Caco-2 (cell line): ENCODE measurements around the gene ABCA1. TPM values are rescaled to one million over a fixed set of nuclear protein-coding genes. Genes with fewer than 3 reads are reported as not detected.

Source experiments
- BruUV-seq: library from RNA; stranded (reverse); fragments of 400-500 nt; replicated peaks from 2 replicates; lab custom pipeline; 2021; lab: Mats Ljungman, UMichigan
- CTCF ChIA-PET: fragments of 300-600 bp; sonication (Branson Sonifier 250); formaldehyde crosslinking; loops from one replicate; lab custom pipeline; 2022; ENCODE audit warnings: antibody characterized with exemption; lab: Charles Lee
- POLR2A ChIA-PET: fragments of 300-600 bp; sonication (Branson Sonifier 250); formaldehyde crosslinking; loops from one replicate; lab custom pipeline; 2022; ENCODE audit warnings: antibody characterized with exemption; lab: Charles Lee
- DNase-seq, 2 experiments: peaks; one replicate each; pipeline versions ENCODE4 v3.0.0 to v3.0.0-alpha.2; 2020 to 2022
- H3K27me3 ChIP-seq: replicated peaks from 2 replicates; pipeline ENCODE4 v1.6.0; 2011; ENCODE audit warnings: low read length; ENCODE audit not compliant: control insufficient read depth, insufficient read depth
- H3K36me3 ChIP-seq: 2 replicates; pipeline ENCODE4 v1.5.1; 2011; ENCODE audit warnings: low read length; ENCODE audit not compliant: control insufficient read depth, insufficient read depth
- H3K4me1 ChIP-seq: fragments of 250-450 bp; sonication (Bioruptor Pico); 2 replicates; pipeline ENCODE4 v1.5.1; 2020; ENCODE audit warnings: mild to moderate bottlenecking
- H3K4me3 ChIP-seq: 2 replicates; pipeline ENCODE4 v1.5.1; 2011; ENCODE audit warnings: low read depth, mild to moderate bottlenecking, control low read depth, low read length
- H3K9me3 ChIP-seq: fragments of 250-450 bp; sonication (Bioruptor Pico); 2 replicates; pipeline ENCODE4 v1.5.1; 2020; ENCODE audit warnings: mild to moderate bottlenecking, moderate library complexity
- H3K27ac Mint-ChIP-seq: one replicate; pipeline ENCODE4 v1.8.0; 2022; ENCODE audit warnings: mixed read lengths; ENCODE audit not compliant: unreplicated experiment
- H3K27me3 Mint-ChIP-seq: one replicate; pipeline ENCODE4 v1.8.0; 2022; ENCODE audit warnings: mixed read lengths; ENCODE audit not compliant: insufficient read depth, unreplicated experiment
- H3K36me3 Mint-ChIP-seq: one replicate; pipeline ENCODE4 v1.8.0; 2022; ENCODE audit warnings: mild to moderate bottlenecking, mixed read lengths; ENCODE audit not compliant: insufficient read depth, unreplicated experiment
- H3K4me1 Mint-ChIP-seq: one replicate; pipeline ENCODE4 v1.8.0; 2022; ENCODE audit warnings: low read depth, mixed read lengths; ENCODE audit not compliant: unreplicated experiment
- H3K4me3 Mint-ChIP-seq: one replicate; pipeline ENCODE4 v1.8.0; 2022; ENCODE audit warnings: mild to moderate bottlenecking, moderate library complexity, mixed read lengths; ENCODE audit not compliant: unreplicated experiment
- H3K9me3 Mint-ChIP-seq: one replicate; pipeline ENCODE4 v1.8.0; 2022; ENCODE audit warnings: mixed read lengths; ENCODE audit not compliant: unreplicated experiment
- intact Hi-C: fragments of 100-400 bp; cut with micrococcal nuclease; formaldehyde crosslinking; loops from one replicate; pipeline ENCODE4 v1.10.0; 2022; ENCODE audit not compliant: unreplicated experiment
- total RNA-seq: library from RNA; stranded (reverse); gene quantifications from 2 replicates; pipeline ENCODE4 v1.2.3, GENCODE V29; 2022
- TF ChIP-seq, protein P1 (sequence below), 2 experiments: fragments of 200-600 bp in 1 of 2; IDR thresholded peaks; 1 replicate in 1 of 2; 2 replicates in 1 of 2; pipeline versions ENCODE4 v1.5.1 to v1.8.0; 2011 to 2022; ENCODE audit warnings: antibody characterized with exemption in 1 of 2, control low read depth in 1 of 2, inconsistent platforms in 1 of 2, low read depth in 1 of 2, low read length in 1 of 2, mild to moderate bottlenecking in 1 of 2, moderate library complexity in 1 of 2; ENCODE audit not compliant: insufficient read depth in 1 of 2, severe bottlenecking in 1 of 2, unreplicated experiment in 1 of 2

Gene ABCA1
- total RNA-seq, 1 experiment from 2014 or later, result 14.0 TPM

- Histone ChIP-seq H3K9me3 (no peaks in the 10 kb centered on the region), H3K4me3 (no peak overlapping the region), H3K36me3 (no peaks in the 10 kb centered on the region), H3K4me1 (no peaks in the 10 kb centered on the region; the same call in 1 of the 2 replicates), H3K27me3 (no peaks in the 10 kb centered on the region)
- H3K36me3 Mint-ChIP-seq, result no peaks in the 10 kb centered on the region
- H3K9me3 Mint-ChIP-seq, result no peaks in the 10 kb centered on the region
- ChIA-PET POLR2A (interaction anchor here (0.6 kb wide), 1 partner anchor 70 kb away, joined by 4 read pairs; no protein-coding TSS in a partner anchor), CTCF (no interaction called here)
- H3K27ac Mint-ChIP-seq, result no peak overlapping the region
- no peaks in the 10 kb centered on the region for H3K4me1 Mint-ChIP-seq
- H3K27me3 Mint-ChIP-seq, result no peaks in the 10 kb centered on the region
- intact Hi-C loops, result no loop called here
- no TSS peak for BruUV-seq
- TF ChIP-seq, protein P1, sequence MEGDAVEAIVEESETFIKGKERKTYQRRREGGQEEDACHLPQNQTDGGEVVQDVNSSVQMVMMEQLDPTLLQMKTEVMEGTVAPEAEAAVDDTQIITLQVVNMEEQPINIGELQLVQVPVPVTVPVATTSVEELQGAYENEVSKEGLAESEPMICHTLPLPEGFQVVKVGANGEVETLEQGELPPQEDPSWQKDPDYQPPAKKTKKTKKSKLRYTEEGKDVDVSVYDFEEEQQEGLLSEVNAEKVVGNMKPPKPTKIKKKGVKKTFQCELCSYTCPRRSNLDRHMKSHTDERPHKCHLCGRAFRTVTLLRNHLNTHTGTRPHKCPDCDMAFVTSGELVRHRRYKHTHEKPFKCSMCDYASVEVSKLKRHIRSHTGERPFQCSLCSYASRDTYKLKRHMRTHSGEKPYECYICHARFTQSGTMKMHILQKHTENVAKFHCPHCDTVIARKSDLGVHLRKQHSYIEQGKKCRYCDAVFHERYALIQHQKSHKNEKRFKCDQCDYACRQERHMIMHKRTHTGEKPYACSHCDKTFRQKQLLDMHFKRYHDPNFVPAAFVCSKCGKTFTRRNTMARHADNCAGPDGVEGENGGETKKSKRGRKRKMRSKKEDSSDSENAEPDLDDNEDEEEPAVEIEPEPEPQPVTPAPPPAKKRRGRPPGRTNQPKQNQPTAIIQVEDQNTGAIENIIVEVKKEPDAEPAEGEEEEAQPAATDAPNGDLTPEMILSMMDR (IDR thresholded peaks at IDR 0.05; ENCODE audit: insufficient read depth in 1 of 2, low read depth in 1 of 2, low read length in 1 of 2, severe bottlenecking in 1 of 2, unreplicated experiment in 1 of 2), result no peak
- H3K4me3 Mint-ChIP-seq, result no peak overlapping the region
- DNase-seq, result no peak
Measured at GRCh38 chr9:104944871-104945270, 16.9 kb upstream of the ABCA1 start.

GRCh38 chr9:104944356-104944755, 16.4 kb upstream of the ABCA1 start:
- H3K4me3 ChIP-seq, result no peak overlapping the region
- no TSS peak for BruUV-seq
- TF ChIP-seq, protein P1 (IDR thresholded peaks at IDR 0.05; ENCODE audit: insufficient read depth in 1 of 2, low read depth in 1 of 2, low read length in 1 of 2, severe bottlenecking in 1 of 2, unreplicated experiment in 1 of 2), result no peak
- DNase-seq, result no peak
- CTCF ChIA-PET, result no interaction called here
- H3K27me3 ChIP-seq, result no peaks in the 10 kb centered on the region
- H3K36me3 ChIP-seq, result no peaks in the 10 kb centered on the region
- H3K4me1 ChIP-seq, result no peaks in the 10 kb centered on the region; the same call in 1 of the 2 replicates
- Mint-ChIP-seq H3K36me3 (no peaks in the 10 kb centered on the region), H3K4me1 (no peaks in the 10 kb centered on the region), H3K9me3 (no peaks in the 10 kb centered on the region), H3K27ac (no peak overlapping the region), H3K27me3 (no peaks in the 10 kb centered on the region), H3K4me3 (no peak overlapping the region)
- POLR2A ChIA-PET, result interaction anchor here (0.6 kb wide), 1 partner anchor 69 kb away, joined by 4 read pairs; no protein-coding TSS in a partner anchor
- intact Hi-C loops, result no loop called here
- H3K9me3 ChIP-seq, result no peaks in the 10 kb centered on the region

DNA sequence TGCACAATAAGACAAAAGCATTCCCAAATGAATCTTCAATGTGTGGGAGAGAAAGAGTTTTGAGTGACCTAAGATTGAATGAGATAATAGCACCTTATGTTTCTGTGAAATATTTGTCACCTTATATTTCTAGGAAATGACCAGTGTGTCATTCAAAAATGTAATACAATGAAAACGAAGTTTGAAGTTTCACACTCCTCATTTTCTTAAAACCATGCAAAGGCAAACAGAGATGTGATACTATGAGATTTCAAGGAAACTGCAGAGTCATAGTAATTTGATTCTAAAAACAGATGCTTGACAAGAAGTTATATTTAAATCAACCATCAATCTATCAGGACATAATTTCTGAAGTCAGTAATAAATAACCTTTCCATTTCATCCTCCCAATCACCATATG, 13.6 kb upstream of the ABCA1 start:
- Mint-ChIP-seq H3K36me3 (no peaks in the 10 kb centered on the region), H3K4me1 (no peaks in the 10 kb centered on the region), H3K27ac (no peak overlapping the region), H3K27me3 (no peaks in the 10 kb centered on the region), H3K4me3 (no peak overlapping the region), H3K9me3 (no peaks in the 10 kb centered on the region)
- no peaks in the 10 kb centered on the region; the same call in 1 of the 2 replicates for H3K4me1 ChIP-seq
- H3K9me3 ChIP-seq, result no peaks in the 10 kb centered on the region
- no peak for DNase-seq
- CTCF ChIA-PET, result no interaction called here
- no peaks in the 10 kb centered on the region for H3K36me3 ChIP-seq
- no TSS peak for BruUV-seq
- POLR2A ChIA-PET, result no interaction called here
- intact Hi-C loops, result no loop called here
- H3K27me3 ChIP-seq, result no peaks in the 10 kb centered on the region
- TF ChIP-seq, protein P1 (IDR thresholded peaks at IDR 0.05; ENCODE audit: insufficient read depth in 1 of 2, low read depth in 1 of 2, low read length in 1 of 2, severe bottlenecking in 1 of 2, unreplicated experiment in 1 of 2), result no peak
- H3K4me3 ChIP-seq, result no peak overlapping the region
